Measurements from ENCODE around the gene SOX6.

DNA sequence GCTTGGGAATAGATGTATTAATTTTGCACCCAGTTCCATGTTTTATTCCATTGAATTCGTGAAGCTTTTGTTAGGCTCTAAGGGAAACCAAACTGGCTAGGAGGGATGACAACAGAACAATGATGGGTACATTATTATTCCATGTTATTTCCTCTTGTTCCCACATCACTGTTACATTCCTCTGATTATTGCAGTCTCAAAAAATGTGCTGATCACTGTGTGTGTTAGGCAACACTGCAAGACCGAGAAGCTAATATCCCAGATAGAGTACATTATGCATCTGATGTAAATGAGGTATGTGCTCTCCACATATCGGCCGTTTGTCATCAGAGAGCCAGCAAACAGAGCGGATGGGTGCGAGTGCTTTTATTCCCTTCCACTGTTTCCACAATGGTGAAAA, 327.9 kb downstream of the SOX6 start:
- TF ChIP-seq, protein P1, sequence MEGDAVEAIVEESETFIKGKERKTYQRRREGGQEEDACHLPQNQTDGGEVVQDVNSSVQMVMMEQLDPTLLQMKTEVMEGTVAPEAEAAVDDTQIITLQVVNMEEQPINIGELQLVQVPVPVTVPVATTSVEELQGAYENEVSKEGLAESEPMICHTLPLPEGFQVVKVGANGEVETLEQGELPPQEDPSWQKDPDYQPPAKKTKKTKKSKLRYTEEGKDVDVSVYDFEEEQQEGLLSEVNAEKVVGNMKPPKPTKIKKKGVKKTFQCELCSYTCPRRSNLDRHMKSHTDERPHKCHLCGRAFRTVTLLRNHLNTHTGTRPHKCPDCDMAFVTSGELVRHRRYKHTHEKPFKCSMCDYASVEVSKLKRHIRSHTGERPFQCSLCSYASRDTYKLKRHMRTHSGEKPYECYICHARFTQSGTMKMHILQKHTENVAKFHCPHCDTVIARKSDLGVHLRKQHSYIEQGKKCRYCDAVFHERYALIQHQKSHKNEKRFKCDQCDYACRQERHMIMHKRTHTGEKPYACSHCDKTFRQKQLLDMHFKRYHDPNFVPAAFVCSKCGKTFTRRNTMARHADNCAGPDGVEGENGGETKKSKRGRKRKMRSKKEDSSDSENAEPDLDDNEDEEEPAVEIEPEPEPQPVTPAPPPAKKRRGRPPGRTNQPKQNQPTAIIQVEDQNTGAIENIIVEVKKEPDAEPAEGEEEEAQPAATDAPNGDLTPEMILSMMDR (IDR thresholded peaks at IDR 0.05; ENCODE audit: low read depth, low read length): no peak
- no peak for TF ChIP-seq EZH2phosphoT487 (IDR thresholded peaks at IDR 0.05; ENCODE audit: low read depth)
